Coronary artery (tissue), 2 donors: ENCODE measurements around the gene AOX1.
"Not testable (repeated sequence)": the region's sequence is repeated elsewhere in the genome, so short reads cannot be mapped to it uniquely, and the experiment has no call there.

Experiments
- DNase-seq: peaks from one replicate; pipeline ENCODE4 v3.0.0-alpha.2; 2017; ENCODE audit warnings: low spot score
- H3K27ac ChIP-seq, 2 donors: fragments of 200-600 bp; sonication (generic); one replicate each; pipeline ENCODE4 v1.5.1; 2016 to 2019
- H3K4me3 ChIP-seq: fragments of 200-600 bp; sonication (generic); 2 replicates; pipeline ENCODE4 v1.5.1; 2016; ENCODE audit warnings: mild to moderate bottlenecking, moderate library complexity
- TF ChIP-seq, protein P1 (sequence below): fragments of 200-600 bp; sonication (generic); IDR thresholded peaks from one replicate; pipeline ENCODE4 v1.5.1; 2019; ENCODE audit warnings: antibody characterized with exemption

The AOX1 gene

DNA sequence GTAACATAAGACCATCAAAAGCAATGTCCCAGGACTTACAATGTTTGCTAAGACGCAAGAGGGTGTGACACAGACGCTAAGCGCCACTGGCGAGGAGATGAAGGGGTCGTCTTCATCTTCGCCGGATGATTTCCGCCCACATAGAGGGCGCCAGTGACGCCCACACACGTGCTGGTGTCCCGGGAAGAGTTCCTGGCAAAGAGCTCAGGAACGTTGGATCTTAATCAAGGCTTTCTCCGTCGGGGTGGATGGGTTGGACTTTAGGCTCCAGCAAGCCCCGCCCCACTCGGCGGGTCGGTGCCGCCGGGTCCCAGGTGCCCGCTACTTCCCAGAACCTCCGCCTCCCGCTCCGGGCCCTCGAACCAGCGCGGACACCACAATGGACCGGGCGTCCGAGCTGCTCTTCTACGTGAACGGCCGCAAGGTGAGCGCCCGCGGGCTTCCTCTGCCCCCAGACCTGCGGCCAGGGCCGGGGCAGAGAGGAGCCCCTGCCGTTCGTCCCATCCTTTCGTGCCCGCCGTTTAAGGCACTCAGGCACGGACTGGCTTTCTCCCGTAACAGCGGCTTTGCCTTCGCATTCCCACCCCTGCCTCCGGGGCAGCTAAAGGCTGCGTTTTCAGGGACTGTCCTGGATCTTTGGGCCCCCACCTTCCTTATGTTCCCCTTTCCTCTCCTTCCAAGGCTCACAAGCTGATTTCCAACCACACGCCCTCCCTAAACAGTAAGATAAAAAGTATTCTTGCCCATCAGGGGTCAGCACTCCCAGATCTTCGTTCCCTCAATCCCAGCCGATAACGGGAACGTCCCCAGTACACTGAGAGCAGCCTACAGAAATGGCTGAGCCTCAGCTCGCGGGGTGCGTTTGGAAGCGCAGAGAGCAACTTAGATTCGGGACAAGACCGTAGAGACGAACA, at the start of gene AOX1:
TSS of gene AOX1 (plus strand) at position 285 of the 914 bp plus-strand sequence. CDS start at position 380, 95 bp downstream.
- Histone ChIP-seq H3K27ac (peak within 1 kb of the TSS; percentile 68 to 81), H3K4me3 (peak within 1 kb of the TSS; percentile 81)
- TF ChIP-seq, protein P1, sequence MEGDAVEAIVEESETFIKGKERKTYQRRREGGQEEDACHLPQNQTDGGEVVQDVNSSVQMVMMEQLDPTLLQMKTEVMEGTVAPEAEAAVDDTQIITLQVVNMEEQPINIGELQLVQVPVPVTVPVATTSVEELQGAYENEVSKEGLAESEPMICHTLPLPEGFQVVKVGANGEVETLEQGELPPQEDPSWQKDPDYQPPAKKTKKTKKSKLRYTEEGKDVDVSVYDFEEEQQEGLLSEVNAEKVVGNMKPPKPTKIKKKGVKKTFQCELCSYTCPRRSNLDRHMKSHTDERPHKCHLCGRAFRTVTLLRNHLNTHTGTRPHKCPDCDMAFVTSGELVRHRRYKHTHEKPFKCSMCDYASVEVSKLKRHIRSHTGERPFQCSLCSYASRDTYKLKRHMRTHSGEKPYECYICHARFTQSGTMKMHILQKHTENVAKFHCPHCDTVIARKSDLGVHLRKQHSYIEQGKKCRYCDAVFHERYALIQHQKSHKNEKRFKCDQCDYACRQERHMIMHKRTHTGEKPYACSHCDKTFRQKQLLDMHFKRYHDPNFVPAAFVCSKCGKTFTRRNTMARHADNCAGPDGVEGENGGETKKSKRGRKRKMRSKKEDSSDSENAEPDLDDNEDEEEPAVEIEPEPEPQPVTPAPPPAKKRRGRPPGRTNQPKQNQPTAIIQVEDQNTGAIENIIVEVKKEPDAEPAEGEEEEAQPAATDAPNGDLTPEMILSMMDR: no peak
- peak; percentile 82 for DNase-seq

DNA sequence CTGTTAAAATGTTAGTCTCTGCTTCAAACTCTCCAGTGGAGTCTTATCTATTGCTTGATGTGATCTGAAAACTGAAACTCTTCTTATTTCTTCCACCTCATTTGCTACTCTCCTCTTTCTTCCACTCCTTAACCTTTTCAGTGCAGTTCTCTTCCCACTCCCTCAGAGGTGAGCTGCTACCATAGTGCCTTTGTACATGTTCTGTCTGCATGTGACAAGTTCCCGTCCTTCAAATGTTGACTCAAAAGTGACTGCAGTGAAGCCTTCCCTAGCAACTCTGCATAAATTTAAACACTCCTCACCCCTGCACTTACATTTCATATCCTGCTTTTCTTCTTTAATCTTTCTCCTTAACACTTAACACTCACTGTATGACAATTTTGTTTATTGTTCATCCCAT, 47.7 kb upstream of the AOX1 start:
- Histone ChIP-seq H3K27ac (no peak overlapping the region), H3K4me3 (no peak overlapping the region)
- DNase-seq: no peak
- TF ChIP-seq, protein P1: no peak

DNA sequence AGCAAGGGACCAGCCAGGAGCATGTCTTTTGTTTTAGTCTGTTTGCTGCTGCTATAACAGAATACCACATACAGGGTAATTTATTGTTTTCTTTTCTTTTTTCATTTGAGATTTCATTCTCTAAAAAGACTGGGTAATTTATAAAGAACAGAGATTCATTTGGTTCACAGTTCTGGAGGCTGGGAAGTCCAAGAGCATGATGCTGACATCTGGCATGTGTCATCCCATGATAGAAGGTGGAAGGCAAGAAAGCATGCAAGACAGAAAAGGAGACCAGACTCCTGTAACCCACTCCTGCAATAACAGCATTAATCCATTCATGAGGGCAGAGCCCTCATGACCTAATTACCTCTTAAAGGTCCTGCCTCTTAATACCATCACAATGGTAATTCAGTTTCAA, 45.0 kb upstream of the AOX1 start:
- DNase-seq: no peak
- H3K4me3 ChIP-seq: no peak overlapping the region
- no peak overlapping the region for H3K27ac ChIP-seq
- TF ChIP-seq, protein P1: no peak

DNA sequence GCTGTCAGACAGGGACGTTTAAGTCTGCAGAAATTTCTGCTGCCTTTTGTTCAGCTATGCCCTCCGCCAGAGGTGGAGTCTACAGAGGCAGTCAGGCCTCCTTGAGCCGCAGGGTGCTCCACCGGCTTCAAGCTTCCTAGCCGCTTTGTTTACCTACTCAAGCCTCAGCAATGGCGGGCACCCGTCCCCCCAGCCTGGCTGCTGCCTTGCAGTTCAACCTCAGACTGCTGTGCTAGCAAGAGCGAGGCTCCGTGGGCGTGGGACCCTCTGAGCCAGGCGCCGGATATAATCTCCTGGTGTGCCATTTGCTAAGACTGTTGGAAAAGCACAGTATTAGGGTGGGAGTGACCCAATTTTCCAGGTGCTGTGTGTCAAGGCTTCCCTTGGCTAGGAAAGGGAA, 19.2 kb upstream of the AOX1 start:
- not testable (repeated sequence) for DNase-seq, H3K4me3 ChIP-seq, H3K27ac ChIP-seq

DNA sequence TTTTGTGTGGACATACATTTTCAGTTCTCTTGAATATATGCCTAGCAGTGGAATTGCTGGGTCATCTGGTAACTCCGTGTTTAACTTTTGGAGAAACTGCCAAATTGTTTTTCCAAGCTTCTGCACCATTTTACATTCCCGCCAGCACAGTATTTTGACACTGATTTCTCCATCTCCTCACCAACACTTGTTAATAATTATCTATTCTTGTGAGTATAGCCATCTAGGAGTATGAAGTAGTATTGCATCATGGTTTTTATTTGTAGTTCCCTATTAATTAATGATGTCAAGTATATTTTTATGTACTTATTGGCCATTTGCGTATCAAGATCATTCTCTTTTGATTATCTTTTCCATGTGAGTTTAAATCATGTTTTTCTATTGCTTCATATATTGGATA, 17.9 kb upstream of the AOX1 start:
- DNase-seq: no peak
- no peak overlapping the region for H3K4me3 ChIP-seq
- TF ChIP-seq, protein P1: no peak
- H3K27ac ChIP-seq: no peak overlapping the region

DNA sequence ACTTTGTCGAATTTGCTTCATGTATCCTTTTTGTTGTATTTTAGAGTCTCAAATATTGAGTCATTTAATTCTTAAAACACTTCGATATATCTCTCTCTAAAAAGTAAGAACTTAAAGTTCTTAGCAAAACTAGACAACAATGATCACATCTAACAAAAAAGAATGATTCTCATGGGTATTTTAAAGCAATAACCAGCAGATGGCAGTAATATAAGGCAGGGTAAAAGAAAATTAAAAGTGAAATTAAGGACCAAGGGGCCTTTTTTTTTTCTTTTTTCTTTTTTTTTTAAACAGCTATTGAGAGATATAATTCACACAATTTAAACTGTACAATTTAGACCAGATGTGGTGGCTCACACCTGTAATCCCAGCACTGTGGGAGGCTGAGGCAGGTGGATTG, 9.9 kb upstream of the AOX1 start:
- no peak for DNase-seq
- Histone ChIP-seq H3K4me3 (no peak overlapping the region), H3K27ac (no peak overlapping the region)

DNA sequence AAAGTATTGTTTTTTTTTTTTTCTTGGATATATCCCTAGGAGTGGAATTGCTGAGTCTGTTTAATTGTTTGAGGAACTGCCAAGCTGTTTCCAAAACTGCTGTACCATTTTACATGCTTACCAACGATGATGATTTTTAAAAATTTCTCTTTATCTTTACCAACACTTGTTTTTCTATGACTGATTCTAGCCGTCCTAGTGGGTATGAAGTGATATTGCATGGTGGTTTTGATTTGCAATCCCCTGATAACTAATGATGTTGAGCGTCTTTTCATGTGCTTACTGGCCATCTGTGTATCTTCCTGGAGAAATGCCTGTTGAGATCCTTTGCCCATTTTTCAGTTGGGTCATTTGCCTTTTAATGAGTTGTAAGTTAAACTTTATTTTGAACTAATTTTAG, 8.8 kb upstream of the AOX1 start:
- H3K27ac ChIP-seq: no peak overlapping the region
- H3K4me3 ChIP-seq: no peak overlapping the region
- no peak for DNase-seq
- TF ChIP-seq, protein P1: no peak

More for the DNA sequence above, 9.9 kb upstream of the AOX1 start:
- TF ChIP-seq, protein P1: no peak
